HG02678 (cell line): ENCODE results near the gene GLTP.

Source experiments
- ATAC-seq: cut with Tn5 transposase; IDR thresholded peaks from one replicate; pipeline ENCODE4 v1.9.1; 2021; ENCODE audit warnings: mild to moderate bottlenecking, moderate library complexity; ENCODE audit not compliant: unreplicated experiment

The GLTP gene

GRCh38 chr12:109802828-109803227 lies 77.5 kb downstream of the GLTP start:
- ATAC-seq = no peak
